OCI-LY1 (cell line): ENCODE results near the gene GLMP.
"Not testable (repeated sequence)": the region's sequence is repeated elsewhere in the genome, so short reads cannot be mapped to it uniquely, and the experiment has no call there.

ENCODE experiments used
- H2AFZ ChIP-seq: fragments of 200-600 bp; sonication (generic), shearing (Covaris generic); 2 replicates; pipeline ENCODE4 v1.6.0; 2014; ENCODE audit warnings: antibody characterized with exemption, mild to moderate bottlenecking, low read length
- H3F3A ChIP-seq: fragments of 200-600 bp; sonication (generic), shearing (Covaris generic); 2 replicates; pipeline ENCODE4 v1.6.0; 2014; ENCODE audit warnings: mild to moderate bottlenecking, antibody characterized with exemption, low read length, moderate library complexity; ENCODE audit not compliant: insufficient read depth
- H3K27ac ChIP-seq: fragments of 200-600 bp; sonication (generic); 2 replicates; pipeline ENCODE4 v1.5.1; 2014; ENCODE audit warnings: low read length, mixed run types, mild to moderate bottlenecking, low read depth; ENCODE audit not compliant: poor library complexity, severe bottlenecking
- H3K27me3 ChIP-seq: fragments of 200-600 bp; sonication (generic); 2 replicates; pipeline ENCODE4 v1.6.0; 2014; ENCODE audit warnings: antibody characterized with exemption, mild to moderate bottlenecking, low read length, moderate library complexity; ENCODE audit not compliant: insufficient read depth
- H3K36me3 ChIP-seq: fragments of 200-600 bp; sonication (generic); 2 replicates; pipeline ENCODE4 v1.6.1; 2014; ENCODE audit warnings: mild to moderate bottlenecking, antibody characterized with exemption, low read length, moderate library complexity, mixed read lengths; ENCODE audit not compliant: insufficient read depth
- H3K4me1 ChIP-seq: fragments of 200-600 bp; sonication (generic); 2 replicates; pipeline ENCODE4 v1.5.1; 2014; ENCODE audit warnings: mild to moderate bottlenecking, low read length, moderate library complexity; ENCODE audit not compliant: insufficient read depth, severe bottlenecking
- H3K4me2 ChIP-seq: fragments of 200-600 bp; sonication (generic), shearing (Covaris generic); 2 replicates; pipeline ENCODE4 v1.6.1; 2014; ENCODE audit warnings: low read length
- H3K4me3 ChIP-seq: fragments of 200-600 bp; sonication (generic); 2 replicates; pipeline ENCODE4 v1.5.1; 2014; ENCODE audit warnings: low read length, low read depth, mild to moderate bottlenecking, mixed read lengths; ENCODE audit not compliant: poor library complexity, severe bottlenecking
- H3K79me2 ChIP-seq: fragments of 200-600 bp; shearing (Covaris generic); 2 replicates; pipeline ENCODE4 v1.6.1; 2016; ENCODE audit warnings: mixed run types, low read length, mixed read lengths; ENCODE audit not compliant: insufficient read depth
- H3K9ac ChIP-seq: fragments of 200-600 bp; sonication (generic), shearing (Covaris generic); 2 replicates; pipeline ENCODE4 v1.6.1; 2014; ENCODE audit warnings: mild to moderate bottlenecking, low read length, mixed read lengths
- H3K9me2 ChIP-seq: fragments of 200-600 bp; sonication (generic), shearing (Covaris generic); 2 replicates; pipeline ENCODE4 v1.6.1; 2014; ENCODE audit warnings: low read depth, mild to moderate bottlenecking, low read length, mixed read lengths
- H3K9me3 ChIP-seq: fragments of 200-600 bp; shearing (Covaris generic); 2 replicates; pipeline ENCODE4 v1.6.1; 2014; ENCODE audit warnings: low read length, mixed read lengths
- H4K20me1 ChIP-seq: fragments of 200-600 bp; sonication (generic), shearing (Covaris generic); 2 replicates; pipeline ENCODE4 v1.6.0; 2016; ENCODE audit warnings: mild to moderate bottlenecking, low read length; ENCODE audit not compliant: insufficient read depth
- EZH2 ChIP-seq: fragments of 200-600 bp; sonication (generic), shearing (Covaris generic); IDR thresholded peaks from 2 replicates; pipeline ENCODE4 v1.8.0; 2017; ENCODE audit warnings: borderline replicate concordance, mixed run types, mild to moderate bottlenecking, antibody characterized with exemption, low read length, moderate library complexity, mixed read lengths
- TF ChIP-seq, protein P1 (sequence below): fragments of 200-600 bp; sonication (generic), shearing (Covaris generic); IDR thresholded peaks from 2 replicates; pipeline ENCODE4 v1.5.1; 2017; ENCODE audit warnings: mild to moderate bottlenecking, antibody characterized with exemption, low read length, moderate library complexity, mixed read lengths

GLMP gene

DNA sequence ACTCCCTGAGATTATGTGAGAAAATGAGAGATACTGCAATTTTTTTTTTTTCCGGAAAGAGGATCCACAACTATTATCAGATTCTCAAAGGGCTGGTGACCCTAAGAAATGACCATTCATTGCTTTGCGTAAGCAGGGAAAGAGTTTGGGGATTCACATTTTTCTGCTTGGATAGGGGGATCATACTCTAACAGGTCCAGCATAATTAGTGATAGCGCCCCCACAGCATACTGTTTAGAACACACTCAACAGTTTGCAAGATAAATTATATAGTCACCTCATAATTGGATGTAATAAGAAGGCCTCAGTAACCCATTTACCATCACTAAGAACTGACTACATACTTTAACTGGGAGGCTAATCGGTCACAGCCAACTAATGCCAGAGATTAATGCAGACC lies 40.8 kb upstream of the GLMP start:
- Histone ChIP-seq H3K27ac (no peak overlapping the region), H3K27me3 (no peaks in the 10 kb centered on the region), H3K4me3 (peak overlapping the region; percentile 97), H4K20me1 (no peaks in the 10 kb centered on the region), H3K9ac (peak overlapping the region; percentile 79), H3K79me2 (peaks cover 32% of the 10 kb centered on the region), H3K9me2 (no peaks in the 10 kb centered on the region), H3K4me1 (peaks cover 17% of the 10 kb centered on the region), H2AFZ (no peak overlapping the region), H3K4me2 (peak overlapping the region; percentile 93), H3F3A (no peaks in the 10 kb centered on the region), H3K36me3 (peaks cover 61% of the 10 kb centered on the region), H3K9me3 (no peaks in the 10 kb centered on the region)
- no peak for TF ChIP-seq EZH2
- TF ChIP-seq, protein P1, sequence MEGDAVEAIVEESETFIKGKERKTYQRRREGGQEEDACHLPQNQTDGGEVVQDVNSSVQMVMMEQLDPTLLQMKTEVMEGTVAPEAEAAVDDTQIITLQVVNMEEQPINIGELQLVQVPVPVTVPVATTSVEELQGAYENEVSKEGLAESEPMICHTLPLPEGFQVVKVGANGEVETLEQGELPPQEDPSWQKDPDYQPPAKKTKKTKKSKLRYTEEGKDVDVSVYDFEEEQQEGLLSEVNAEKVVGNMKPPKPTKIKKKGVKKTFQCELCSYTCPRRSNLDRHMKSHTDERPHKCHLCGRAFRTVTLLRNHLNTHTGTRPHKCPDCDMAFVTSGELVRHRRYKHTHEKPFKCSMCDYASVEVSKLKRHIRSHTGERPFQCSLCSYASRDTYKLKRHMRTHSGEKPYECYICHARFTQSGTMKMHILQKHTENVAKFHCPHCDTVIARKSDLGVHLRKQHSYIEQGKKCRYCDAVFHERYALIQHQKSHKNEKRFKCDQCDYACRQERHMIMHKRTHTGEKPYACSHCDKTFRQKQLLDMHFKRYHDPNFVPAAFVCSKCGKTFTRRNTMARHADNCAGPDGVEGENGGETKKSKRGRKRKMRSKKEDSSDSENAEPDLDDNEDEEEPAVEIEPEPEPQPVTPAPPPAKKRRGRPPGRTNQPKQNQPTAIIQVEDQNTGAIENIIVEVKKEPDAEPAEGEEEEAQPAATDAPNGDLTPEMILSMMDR: peak; percentile 59

- not testable (repeated sequence) for H3F3A ChIP-seq, H2AFZ ChIP-seq, H3K27ac ChIP-seq, H3K4me2 ChIP-seq, H3K9me3 ChIP-seq, H4K20me1 ChIP-seq, H3K4me3 ChIP-seq, H3K27me3 ChIP-seq, H3K79me2 ChIP-seq, H3K4me1 ChIP-seq, H3K9me2 ChIP-seq, H3K9ac ChIP-seq
- H3K36me3 ChIP-seq: peaks cover 82% of the 10 kb centered on the region
Measured at GRCh38 chr1:156323179-156323578, 27.7 kb upstream of the GLMP start.

DNA sequence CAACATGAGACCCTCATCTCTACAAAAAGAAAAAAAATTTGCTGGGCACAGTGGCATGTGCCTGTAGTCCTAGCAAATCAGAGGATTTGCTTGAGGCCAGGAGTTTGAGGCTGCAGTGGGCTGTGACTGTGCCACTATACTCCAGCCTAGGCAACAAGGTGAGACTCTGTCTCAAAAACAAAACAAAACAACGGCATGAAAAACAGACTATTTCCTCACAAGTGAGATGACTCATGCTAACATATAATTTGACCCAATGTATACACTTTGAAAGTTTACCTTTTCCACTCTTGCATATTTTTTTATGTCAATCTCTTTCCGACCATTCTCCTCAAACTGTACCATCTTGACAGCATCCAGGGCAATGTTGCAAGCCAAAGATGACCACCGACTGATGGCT lies 25.1 kb upstream of the GLMP start:
- no peaks in the 10 kb centered on the region for H3K9me3 ChIP-seq
- no peaks in the 10 kb centered on the region for H3K27me3 ChIP-seq
- H2AFZ ChIP-seq: no peak overlapping the region
- no peak overlapping the region for H3K9ac ChIP-seq
- H3K4me1 ChIP-seq: no peaks in the 10 kb centered on the region
- H3K4me3 ChIP-seq: no peak overlapping the region
- no peaks in the 10 kb centered on the region for H3K79me2 ChIP-seq
- H3K9me2 ChIP-seq: no peaks in the 10 kb centered on the region
- no peak overlapping the region for H3K4me2 ChIP-seq
- peaks cover 95% of the 10 kb centered on the region for H3K36me3 ChIP-seq
- no peak overlapping the region for H3K27ac ChIP-seq
- TF ChIP-seq, protein P1: no peak
- no peak for TF ChIP-seq EZH2
- no peaks in the 10 kb centered on the region for H3F3A ChIP-seq
- H4K20me1 ChIP-seq: no peaks in the 10 kb centered on the region

DNA sequence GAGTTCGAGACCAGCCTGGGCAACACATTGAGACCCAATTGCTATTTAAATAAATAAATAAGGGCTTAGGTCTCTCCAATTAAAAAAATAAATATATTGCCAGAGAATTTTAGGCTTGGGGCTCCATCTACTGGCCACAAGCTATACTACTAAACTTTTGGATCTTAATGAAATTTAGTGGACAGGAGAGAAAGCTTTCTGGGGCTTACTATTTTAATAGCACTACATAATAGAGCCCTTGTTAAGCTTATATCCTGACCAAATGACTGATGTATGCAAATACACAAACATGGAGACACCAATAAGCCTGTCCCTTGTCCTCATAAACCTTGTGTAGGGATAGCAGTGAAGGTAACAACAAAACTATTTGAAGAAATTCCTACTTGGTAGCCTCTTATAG lies 24.2 kb upstream of the GLMP start:
- Histone ChIP-seq H3K4me3 (no peak overlapping the region), H3K27ac (no peak overlapping the region), H3K4me1 (no peaks in the 10 kb centered on the region), H3K9me3 (no peaks in the 10 kb centered on the region), H3F3A (no peaks in the 10 kb centered on the region), H3K9ac (no peak overlapping the region), H3K79me2 (no peaks in the 10 kb centered on the region), H3K9me2 (no peaks in the 10 kb centered on the region), H3K27me3 (no peaks in the 10 kb centered on the region), H3K4me2 (no peak overlapping the region), H2AFZ (no peak overlapping the region), H4K20me1 (no peaks in the 10 kb centered on the region), H3K36me3 (peaks cover 95% of the 10 kb centered on the region)
- TF ChIP-seq EZH2: no peak
- TF ChIP-seq, protein P1: peak; percentile 53
